GM12878 (cell line): ENCODE data around the gene ACAP1. TPM values are rescaled to one million over a fixed set of nuclear protein-coding genes. Genes with fewer than 3 reads are reported as not detected.

Experiments used
- ATF7 ChIP-seq: fragments of 450-650 bp; IDR thresholded peaks from 2 replicates; pipeline ENCODE4 v1.6.1; 2016; ENCODE audit warnings: low read depth, mild to moderate bottlenecking
- CBFB ChIP-seq: IDR thresholded peaks from 2 replicates; pipeline ENCODE4 v1.6.1; 2016; ENCODE audit warnings: antibody characterized with exemption, low read depth
- IKZF2 ChIP-seq, 2 experiments: fragments of 450-650 bp; IDR thresholded peaks; 2 replicates each; pipeline ENCODE4 v1.6.1; 2017; ENCODE audit warnings: mild to moderate bottlenecking in 2 of 2, moderate library complexity in 2 of 2
- NBN ChIP-seq: fragments of 450-650 bp; IDR thresholded peaks from 2 replicates; pipeline ENCODE4 v1.6.1; 2016
- PML ChIP-seq: IDR thresholded peaks from 2 replicates; pipeline ENCODE4 v1.6.1; 2012; ENCODE audit warnings: low read length, inconsistent platforms
- POU2F2 ChIP-seq: IDR thresholded peaks from 3 replicates; pipeline ENCODE4 v1.6.1; 2011; ENCODE audit warnings: low read depth, mild to moderate bottlenecking, low read length, borderline replicate concordance
- RAD51 ChIP-seq: fragments of 450-650 bp; IDR thresholded peaks from 2 replicates; pipeline ENCODE4 v1.6.1; 2016; ENCODE audit warnings: moderate library complexity, mild to moderate bottlenecking, inconsistent platforms
- TAF1 ChIP-seq: IDR thresholded peaks from 2 replicates; pipeline ENCODE4 v1.6.1; 2011; ENCODE audit warnings: mild to moderate bottlenecking, low read depth, low read length, borderline replicate concordance
- polyA plus RNA-seq, 11 experiments: library from polyadenylated mRNA; depleted of rRNA in 4 of 11; unstranded in 6 of 11; stranded (reverse) in 5 of 11; fragments of >200 nt; fragmentation: Nextera tagmentation in 4 of 11; fragmentation: Illumina TruSeq in 1 of 11; extraction: Ambion mirVana in 4 of 11; extraction: Trizol in 1 of 11; gene quantifications; 1 replicate in 1 of 11; 2 replicates in 10 of 11; pipeline versions ENCODE4 v1.2.1 to v1.2.3, GENCODE V29; 2011 to 2016; ENCODE audit warnings: inconsistent platforms in 2 of 11, missing spikeins in 2 of 11, low read depth in 1 of 11
- total RNA-seq, 4 experiments: library from RNA; depleted of rRNA in 3 of 4; stranded (reverse); fragments of >200 nt in 3 of 4; fragmentation: Illumina TruSeq in 1 of 4; extraction: Trizol in 1 of 4; gene quantifications; 2 replicates each; pipeline versions ENCODE4 v1.2.1 to v1.2.3, GENCODE V29; 2013 to 2021
- TF ChIP-seq, protein P1 (sequence below): fragments of 450-650 bp; IDR thresholded peaks from 2 replicates; pipeline ENCODE4 v1.6.1; 2017; ENCODE audit warnings: low read depth, mild to moderate bottlenecking, moderate library complexity
- TF ChIP-seq, protein P2 (sequence below): fragments of 450-650 bp; formaldehyde crosslinking; IDR thresholded peaks from 2 replicates; pipeline ENCODE4 v1.4.0; 2022; ENCODE audit warnings: mild to moderate bottlenecking, moderate library complexity
- TF ChIP-seq, protein P3 (sequence below): fragments of 450-650 bp; formaldehyde crosslinking; IDR thresholded peaks from 2 replicates; pipeline ENCODE4 v1.4.0; 2020; ENCODE audit warnings: mild to moderate bottlenecking, moderate library complexity
- TF ChIP-seq, protein P4 (sequence below): fragments of 450-650 bp; IDR thresholded peaks from 2 replicates; pipeline ENCODE4 v1.6.1; 2016; ENCODE audit warnings: mild to moderate bottlenecking

Gene ACAP1
- total and polyA plus RNA-seq, 10 of the 15 experiments (the other 5 are each of a cell fraction or from before 2014, with no cell fraction given) = 5.7 to 245 (median 118) TPM

DNA sequence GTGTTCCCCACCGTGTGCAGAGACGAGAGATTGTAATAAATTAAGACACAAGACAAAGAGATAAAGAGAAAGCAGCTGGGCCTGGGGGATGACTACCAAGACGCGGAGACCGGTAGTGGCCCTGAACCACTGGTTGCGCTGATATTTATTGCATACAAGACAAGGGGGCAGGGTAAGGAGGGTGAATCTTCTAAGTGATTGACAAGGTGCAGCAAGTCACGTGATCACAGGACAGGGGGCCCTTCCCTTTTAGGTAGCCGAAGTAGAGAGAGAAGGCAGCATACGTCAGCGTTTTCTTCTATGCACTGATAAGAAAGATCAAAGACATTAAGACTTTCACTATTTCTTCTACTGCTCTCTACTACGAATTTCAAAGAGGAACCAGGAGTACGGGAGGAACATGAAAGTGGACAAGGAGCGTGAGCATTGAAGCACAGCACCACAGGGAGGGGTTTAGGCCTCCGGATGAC is 3.7 kb upstream of the ACAP1 start (continued):
- TF ChIP-seq, protein P1, sequence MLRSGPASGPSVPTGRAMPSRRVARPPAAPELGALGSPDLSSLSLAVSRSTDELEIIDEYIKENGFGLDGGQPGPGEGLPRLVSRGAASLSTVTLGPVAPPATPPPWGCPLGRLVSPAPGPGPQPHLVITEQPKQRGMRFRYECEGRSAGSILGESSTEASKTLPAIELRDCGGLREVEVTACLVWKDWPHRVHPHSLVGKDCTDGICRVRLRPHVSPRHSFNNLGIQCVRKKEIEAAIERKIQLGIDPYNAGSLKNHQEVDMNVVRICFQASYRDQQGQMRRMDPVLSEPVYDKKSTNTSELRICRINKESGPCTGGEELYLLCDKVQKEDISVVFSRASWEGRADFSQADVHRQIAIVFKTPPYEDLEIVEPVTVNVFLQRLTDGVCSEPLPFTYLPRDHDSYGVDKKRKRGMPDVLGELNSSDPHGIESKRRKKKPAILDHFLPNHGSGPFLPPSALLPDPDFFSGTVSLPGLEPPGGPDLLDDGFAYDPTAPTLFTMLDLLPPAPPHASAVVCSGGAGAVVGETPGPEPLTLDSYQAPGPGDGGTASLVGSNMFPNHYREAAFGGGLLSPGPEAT = peak; percentile 46; the same call in 1 of the 2 replicates
- TF ChIP-seq, protein P2, sequence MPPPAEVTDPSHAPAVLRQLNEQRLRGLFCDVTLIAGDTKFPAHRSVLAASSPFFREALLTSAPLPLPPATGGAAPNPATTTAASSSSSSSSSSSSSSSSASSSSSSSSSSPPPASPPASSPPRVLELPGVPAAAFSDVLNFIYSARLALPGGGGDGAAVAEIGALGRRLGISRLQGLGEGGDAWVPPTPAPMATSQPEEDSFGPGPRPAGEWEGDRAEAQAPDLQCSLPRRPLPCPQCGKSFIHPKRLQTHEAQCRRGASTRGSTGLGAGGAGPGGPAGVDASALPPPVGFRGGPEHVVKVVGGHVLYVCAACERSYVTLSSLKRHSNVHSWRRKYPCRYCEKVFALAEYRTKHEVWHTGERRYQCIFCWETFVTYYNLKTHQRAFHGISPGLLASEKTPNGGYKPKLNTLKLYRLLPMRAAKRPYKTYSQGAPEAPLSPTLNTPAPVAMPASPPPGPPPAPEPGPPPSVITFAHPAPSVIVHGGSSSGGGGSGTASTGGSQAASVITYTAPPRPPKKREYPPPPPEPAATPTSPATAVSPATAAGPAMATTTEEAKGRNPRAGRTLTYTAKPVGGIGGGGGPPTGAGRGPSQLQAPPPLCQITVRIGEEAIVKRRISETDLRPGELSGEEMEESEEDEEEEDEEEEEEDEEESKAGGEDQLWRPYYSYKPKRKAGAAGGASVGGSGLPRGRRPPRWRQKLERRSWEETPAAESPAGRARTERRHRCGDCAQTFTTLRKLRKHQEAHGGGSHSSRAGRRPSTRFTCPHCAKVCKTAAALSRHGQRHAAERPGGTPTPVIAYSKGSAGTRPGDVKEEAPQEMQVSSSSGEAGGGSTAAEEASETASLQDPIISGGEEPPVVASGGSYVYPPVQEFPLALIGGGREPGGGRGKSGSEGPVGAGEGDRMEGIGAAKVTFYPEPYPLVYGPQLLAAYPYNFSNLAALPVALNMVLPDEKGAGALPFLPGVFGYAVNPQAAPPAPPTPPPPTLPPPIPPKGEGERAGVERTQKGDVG (CRISPR knock-in tag) = peak; percentile 84; the same call in 1 of the 2 replicates
- TF ChIP-seq IKZF2 (IDR thresholded peaks at IDR 0.05) (peak; percentile 61 to 63; a peak in 3 of 4 replicates), POU2F2 (peak; percentile 49; the same call in 2 of the 3 replicates), PML (0 out of 2 replicates have a peak, but pooled peaks have one; percentile 37), CBFB (0 out of 2 replicates have a peak, but pooled peaks have one; percentile 32), TAF1 (0 out of 2 replicates have a peak, but pooled peaks have one; percentile 11), ATF7 (peak; percentile 62; the same call in 1 of the 2 replicates), RAD51 (peak; percentile 99), NBN (0 out of 2 replicates have a peak, but pooled peaks have one; percentile 47)
- TF ChIP-seq, protein P3, sequence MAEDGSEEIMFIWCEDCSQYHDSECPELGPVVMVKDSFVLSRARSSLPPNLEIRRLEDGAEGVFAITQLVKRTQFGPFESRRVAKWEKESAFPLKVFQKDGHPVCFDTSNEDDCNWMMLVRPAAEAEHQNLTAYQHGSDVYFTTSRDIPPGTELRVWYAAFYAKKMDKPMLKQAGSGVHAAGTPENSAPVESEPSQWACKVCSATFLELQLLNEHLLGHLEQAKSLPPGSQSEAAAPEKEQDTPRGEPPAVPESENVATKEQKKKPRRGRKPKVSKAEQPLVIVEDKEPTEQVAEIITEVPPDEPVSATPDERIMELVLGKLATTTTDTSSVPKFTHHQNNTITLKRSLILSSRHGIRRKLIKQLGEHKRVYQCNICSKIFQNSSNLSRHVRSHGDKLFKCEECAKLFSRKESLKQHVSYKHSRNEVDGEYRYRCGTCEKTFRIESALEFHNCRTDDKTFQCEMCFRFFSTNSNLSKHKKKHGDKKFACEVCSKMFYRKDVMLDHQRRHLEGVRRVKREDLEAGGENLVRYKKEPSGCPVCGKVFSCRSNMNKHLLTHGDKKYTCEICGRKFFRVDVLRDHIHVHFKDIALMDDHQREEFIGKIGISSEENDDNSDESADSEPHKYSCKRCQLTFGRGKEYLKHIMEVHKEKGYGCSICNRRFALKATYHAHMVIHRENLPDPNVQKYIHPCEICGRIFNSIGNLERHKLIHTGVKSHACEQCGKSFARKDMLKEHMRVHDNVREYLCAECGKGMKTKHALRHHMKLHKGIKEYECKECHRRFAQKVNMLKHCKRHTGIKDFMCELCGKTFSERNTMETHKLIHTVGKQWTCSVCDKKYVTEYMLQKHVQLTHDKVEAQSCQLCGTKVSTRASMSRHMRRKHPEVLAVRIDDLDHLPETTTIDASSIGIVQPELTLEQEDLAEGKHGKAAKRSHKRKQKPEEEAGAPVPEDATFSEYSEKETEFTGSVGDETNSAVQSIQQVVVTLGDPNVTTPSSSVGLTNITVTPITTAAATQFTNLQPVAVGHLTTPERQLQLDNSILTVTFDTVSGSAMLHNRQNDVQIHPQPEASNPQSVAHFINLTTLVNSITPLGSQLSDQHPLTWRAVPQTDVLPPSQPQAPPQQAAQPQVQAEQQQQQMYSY (CRISPR knock-in tag) = 0 out of 2 replicates have a peak, but pooled peaks have one; percentile 37
- TF ChIP-seq, protein P4, sequence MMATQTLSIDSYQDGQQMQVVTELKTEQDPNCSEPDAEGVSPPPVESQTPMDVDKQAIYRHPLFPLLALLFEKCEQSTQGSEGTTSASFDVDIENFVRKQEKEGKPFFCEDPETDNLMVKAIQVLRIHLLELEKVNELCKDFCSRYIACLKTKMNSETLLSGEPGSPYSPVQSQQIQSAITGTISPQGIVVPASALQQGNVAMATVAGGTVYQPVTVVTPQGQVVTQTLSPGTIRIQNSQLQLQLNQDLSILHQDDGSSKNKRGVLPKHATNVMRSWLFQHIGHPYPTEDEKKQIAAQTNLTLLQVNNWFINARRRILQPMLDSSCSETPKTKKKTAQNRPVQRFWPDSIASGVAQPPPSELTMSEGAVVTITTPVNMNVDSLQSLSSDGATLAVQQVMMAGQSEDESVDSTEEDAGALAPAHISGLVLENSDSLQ = peak; percentile 96
